ENCODE results near the gene PSMB3. TPM values are rescaled to one million over a fixed set of nuclear protein-coding genes. Genes with fewer than 3 reads are reported as not detected.

PSMB3 gene
- total and polyA plus RNA-seq, 9 of the 15 experiments (the other 6 are each of a cell fraction or from before 2014, with no cell fraction given): 460 to 2,775 (median 574) TPM

DNA sequence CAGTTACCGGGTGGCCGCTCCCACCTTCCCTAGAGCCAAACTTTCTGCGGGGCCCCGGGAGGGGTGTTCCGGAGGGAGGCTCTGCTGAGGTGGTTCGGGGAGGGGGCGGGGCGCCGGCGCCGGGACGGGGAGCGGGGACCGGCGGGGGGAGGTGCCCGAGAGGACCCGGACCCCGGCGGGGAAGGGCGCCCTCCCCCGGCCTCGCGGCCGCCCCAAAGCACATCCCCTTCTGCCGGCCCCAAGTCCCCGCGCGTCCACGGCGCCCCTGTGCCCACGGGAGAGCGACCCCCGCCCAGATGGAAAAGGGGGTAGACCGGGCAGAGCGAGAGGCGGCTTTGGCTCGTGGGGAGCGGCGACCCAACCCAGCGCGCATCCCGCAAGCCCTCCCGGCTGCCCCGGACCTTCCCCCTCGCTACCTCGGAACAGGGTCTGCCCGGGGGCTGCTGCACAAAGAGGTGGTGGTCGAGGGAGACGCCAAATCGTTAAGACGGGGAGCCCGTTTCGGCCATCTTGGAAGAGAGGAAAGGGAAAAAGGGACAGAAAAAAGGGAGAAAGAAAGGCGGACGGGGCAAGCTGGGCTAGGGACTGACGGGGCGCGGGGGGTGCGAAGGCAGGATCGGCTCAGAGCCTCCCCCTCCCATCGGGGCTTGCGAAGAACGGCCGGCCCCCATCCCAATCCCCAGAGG lies 4.9 kb upstream of the PSMB3 start (continued):
- TF ChIP-seq, protein P1, sequence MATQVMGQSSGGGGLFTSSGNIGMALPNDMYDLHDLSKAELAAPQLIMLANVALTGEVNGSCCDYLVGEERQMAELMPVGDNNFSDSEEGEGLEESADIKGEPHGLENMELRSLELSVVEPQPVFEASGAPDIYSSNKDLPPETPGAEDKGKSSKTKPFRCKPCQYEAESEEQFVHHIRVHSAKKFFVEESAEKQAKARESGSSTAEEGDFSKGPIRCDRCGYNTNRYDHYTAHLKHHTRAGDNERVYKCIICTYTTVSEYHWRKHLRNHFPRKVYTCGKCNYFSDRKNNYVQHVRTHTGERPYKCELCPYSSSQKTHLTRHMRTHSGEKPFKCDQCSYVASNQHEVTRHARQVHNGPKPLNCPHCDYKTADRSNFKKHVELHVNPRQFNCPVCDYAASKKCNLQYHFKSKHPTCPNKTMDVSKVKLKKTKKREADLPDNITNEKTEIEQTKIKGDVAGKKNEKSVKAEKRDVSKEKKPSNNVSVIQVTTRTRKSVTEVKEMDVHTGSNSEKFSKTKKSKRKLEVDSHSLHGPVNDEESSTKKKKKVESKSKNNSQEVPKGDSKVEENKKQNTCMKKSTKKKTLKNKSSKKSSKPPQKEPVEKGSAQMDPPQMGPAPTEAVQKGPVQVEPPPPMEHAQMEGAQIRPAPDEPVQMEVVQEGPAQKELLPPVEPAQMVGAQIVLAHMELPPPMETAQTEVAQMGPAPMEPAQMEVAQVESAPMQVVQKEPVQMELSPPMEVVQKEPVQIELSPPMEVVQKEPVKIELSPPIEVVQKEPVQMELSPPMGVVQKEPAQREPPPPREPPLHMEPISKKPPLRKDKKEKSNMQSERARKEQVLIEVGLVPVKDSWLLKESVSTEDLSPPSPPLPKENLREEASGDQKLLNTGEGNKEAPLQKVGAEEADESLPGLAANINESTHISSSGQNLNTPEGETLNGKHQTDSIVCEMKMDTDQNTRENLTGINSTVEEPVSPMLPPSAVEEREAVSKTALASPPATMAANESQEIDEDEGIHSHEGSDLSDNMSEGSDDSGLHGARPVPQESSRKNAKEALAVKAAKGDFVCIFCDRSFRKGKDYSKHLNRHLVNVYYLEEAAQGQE (IDR thresholded peaks at IDR 0.05; ENCODE audit: borderline replicate concordance): no peak
- TF ChIP-seq, protein P1 (CRISPR knock-in tag; IDR thresholded peaks at IDR 0.05; ENCODE audit: low read depth): 0 out of 2 replicates have a peak, but pooled peaks have one; percentile 31
- TF ChIP-seq TAF9B (IDR thresholded peaks at IDR 0.05; ENCODE audit: partially characterized antibody): no peak
- peak; percentile 36; the same call in 1 of the 2 replicates for TF ChIP-seq BCOR (IDR thresholded peaks at IDR 0.05)
- TF ChIP-seq, protein P2, sequence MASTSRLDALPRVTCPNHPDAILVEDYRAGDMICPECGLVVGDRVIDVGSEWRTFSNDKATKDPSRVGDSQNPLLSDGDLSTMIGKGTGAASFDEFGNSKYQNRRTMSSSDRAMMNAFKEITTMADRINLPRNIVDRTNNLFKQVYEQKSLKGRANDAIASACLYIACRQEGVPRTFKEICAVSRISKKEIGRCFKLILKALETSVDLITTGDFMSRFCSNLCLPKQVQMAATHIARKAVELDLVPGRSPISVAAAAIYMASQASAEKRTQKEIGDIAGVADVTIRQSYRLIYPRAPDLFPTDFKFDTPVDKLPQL (IDR thresholded peaks at IDR 0.05; ENCODE audit: extremely low read depth, insufficient read length): no peak
- 0 out of 2 replicates have a peak, but pooled peaks have one; percentile 46 for TF ChIP-seq MTA1 (IDR thresholded peaks at IDR 0.05; ENCODE audit: borderline replicate concordance)
- no peak for TF ChIP-seq SMARCB1 (IDR thresholded peaks at IDR 0.05; ENCODE audit: insufficient read length, low read depth)
- TF ChIP-seq MAZ (CRISPR knock-in tag; conservative IDR thresholded peaks at IDR 0.05 in 1 of 2, IDR thresholded peaks at IDR 0.05 in 1 of 2): peak; percentile 62 to 77
- no peak for TF ChIP-seq TAF15 (IDR thresholded peaks at IDR 0.05; ENCODE audit: low read depth, low read length)
- no peak for TF ChIP-seq ZC3H4 (CRISPR knock-in tag; IDR thresholded peaks at IDR 0.05; ENCODE audit: borderline replicate concordance)
- TF ChIP-seq, protein P3, sequence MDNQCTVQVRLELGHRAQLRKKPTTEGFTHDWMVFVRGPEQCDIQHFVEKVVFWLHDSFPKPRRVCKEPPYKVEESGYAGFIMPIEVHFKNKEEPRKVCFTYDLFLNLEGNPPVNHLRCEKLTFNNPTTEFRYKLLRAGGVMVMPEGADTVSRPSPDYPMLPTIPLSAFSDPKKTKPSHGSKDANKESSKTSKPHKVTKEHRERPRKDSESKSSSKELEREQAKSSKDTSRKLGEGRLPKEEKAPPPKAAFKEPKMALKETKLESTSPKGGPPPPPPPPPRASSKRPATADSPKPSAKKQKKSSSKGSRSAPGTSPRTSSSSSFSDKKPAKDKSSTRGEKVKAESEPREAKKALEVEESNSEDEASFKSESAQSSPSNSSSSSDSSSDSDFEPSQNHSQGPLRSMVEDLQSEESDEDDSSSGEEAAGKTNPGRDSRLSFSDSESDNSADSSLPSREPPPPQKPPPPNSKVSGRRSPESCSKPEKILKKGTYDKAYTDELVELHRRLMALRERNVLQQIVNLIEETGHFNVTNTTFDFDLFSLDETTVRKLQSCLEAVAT (IDR thresholded peaks at IDR 0.05): no peak
- TF ChIP-seq ZFP36 (IDR thresholded peaks at IDR 0.05; ENCODE audit: low read depth, low read length, partially characterized antibody): no peak
- TF ChIP-seq CBX5 (IDR thresholded peaks at IDR 0.05; ENCODE audit: borderline replicate concordance, low read depth): no peak
- TF ChIP-seq HDAC2 (IDR thresholded peaks at IDR 0.05): peak; percentile 54; the same call in 1 of the 2 replicates
- no peak for TF ChIP-seq TFAM (CRISPR knock-in tag; conservative IDR thresholded peaks at IDR 0.05)
- peak; percentile 24; the same call in 1 of the 2 replicates for TF ChIP-seq SUPT5H (IDR thresholded peaks at IDR 0.05)
- TF ChIP-seq ZNF263 (CRISPR knock-in tag; IDR thresholded peaks at IDR 0.05; ENCODE audit: borderline replicate concordance): no peak

Data from K562 (cell line).